Measurements from ENCODE around the gene NUTM2D. TPM values are rescaled to one million over a fixed set of nuclear protein-coding genes. Genes with fewer than 3 reads are reported as not detected.
"Not testable (repeated sequence)": the region's sequence is repeated elsewhere in the genome, so short reads cannot be mapped to it uniquely, and the experiment has no call there.

Gene NUTM2D
- polyA plus RNA-seq, 4 donors, result 9.1 to 11.9 (median 9.8) TPM

- DNase-seq (ENCODE audit: low read depth in 4 of 4, low spot score in 3 of 4), result not testable (repeated sequence)
These were observed 16.5 kb downstream of the NUTM2D start for GRCh38 chr10:87374091-87374490.

DNA sequence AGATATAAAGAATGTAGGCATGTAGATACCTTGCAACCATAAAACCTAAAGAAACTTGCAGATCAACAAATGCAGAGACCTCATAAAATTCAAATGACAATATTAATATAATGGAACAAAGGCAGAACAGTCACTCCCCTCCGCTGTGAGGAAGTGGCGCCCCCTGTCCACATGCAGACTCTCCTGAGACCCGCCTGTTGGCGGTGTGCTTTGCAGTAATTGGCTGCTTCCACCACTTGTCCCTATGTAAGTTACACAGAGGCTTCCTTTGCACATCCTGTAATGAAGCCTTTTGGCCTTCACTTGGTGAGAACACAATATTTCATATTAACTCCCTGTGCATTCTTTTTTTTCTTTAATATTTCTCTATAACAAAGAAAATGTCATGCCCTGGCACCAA is 21.6 kb downstream of the NUTM2D start:
- DNase-seq (ENCODE audit: low read depth in 4 of 4, low spot score in 3 of 4), result not testable (repeated sequence)

DNA sequence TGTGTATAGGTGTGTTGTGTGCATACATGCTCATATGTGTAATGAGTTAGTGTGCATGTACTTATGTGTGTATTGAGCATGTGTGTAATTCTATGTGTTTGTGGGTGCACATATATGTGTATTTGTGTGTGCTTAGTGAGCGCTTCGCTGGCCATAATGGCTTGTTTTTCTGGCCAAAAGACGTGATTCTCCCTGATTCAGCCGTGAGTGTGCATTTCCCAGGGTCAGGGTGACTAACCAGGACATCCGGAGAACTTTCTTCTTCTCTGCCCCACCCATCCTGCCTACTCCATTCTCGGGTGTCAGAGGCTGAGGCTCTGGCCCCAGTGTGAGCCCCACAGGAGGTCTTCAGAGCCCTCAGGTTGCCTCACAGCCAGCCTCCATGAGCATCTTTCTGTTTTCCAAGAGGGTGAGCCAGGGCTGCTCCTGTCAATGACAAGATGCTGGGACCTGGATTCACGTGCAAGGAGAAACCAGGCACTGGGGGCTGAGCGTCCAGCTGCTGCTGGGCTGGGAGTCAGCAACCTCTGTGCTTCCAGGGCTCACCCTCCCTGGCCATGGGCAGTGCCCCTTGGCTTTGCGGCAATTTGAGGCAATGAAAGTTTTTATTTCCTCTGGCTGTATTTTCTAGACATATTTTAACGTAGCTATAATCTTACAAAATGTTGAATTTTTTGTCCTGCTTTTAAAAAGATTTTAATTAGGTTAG is 25.8 kb downstream of the NUTM2D start:
- DNase-seq (ENCODE audit: low read depth in 4 of 4, low spot score in 3 of 4), result not testable (repeated sequence)

- DNase-seq (ENCODE audit: low read depth in 4 of 4, low spot score in 3 of 4), result not testable (repeated sequence)
These were observed 26.7 kb downstream of the NUTM2D start for GRCh38 chr10:87384283-87384682.

DNA sequence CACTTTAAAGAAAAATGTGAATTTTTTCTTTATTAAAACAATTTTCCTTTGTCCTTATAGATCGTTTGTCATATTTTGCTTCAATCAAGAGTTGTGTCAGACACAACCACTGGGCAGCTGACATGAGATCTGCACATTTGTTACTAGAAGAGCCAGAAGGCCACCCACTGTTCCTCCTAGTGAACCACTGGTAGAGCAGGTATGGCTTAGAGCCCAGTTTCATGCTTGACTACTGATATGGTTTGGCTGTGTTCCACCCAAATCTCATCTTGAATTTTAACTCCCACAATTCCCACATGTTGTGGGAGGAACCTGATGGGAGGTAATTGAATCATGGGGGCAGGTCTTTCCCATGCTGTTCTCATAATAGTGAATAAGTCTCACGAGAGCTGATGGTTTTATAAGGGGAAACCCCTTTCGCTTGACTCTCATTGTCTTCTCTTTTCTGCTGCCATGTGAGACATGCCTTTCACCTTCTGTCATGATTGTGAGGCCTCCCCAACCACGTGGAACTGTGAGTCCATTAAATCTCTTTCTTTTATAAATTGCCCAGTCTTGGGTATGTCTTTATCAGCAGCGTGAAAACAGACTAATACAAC is 28.3 kb downstream of the NUTM2D start:
- DNase-seq (ENCODE audit: low read depth in 4 of 4, low spot score in 3 of 4), result not testable (repeated sequence)

- DNase-seq (ENCODE audit: low read depth in 4 of 4, low spot score in 3 of 4), result not testable (repeated sequence)
These were observed 33.8 kb downstream of the NUTM2D start for GRCh38 chr10:87391360-87391759.

DNA sequence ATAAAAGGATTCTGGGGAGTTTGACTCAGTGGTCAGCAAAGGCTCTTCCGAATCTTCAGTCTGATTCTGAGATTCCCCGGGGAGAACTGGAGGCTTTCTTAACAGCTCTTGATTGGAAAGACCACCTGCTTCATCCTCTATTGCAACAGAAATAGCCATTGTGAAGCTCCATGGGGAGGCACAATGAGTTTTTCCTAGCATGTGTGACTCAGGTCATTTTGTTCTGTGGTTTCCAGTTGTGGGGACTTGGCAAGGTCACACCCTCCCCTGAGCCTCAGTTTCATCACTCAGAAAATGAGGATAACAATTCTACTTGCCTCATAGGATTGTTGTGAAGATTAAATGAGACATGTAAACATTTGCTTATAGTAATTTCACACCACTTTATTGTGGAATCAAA is 38.7 kb downstream of the NUTM2D start:
- DNase-seq (ENCODE audit: low read depth in 4 of 4, low spot score in 3 of 4), result not testable (repeated sequence)

DNA sequence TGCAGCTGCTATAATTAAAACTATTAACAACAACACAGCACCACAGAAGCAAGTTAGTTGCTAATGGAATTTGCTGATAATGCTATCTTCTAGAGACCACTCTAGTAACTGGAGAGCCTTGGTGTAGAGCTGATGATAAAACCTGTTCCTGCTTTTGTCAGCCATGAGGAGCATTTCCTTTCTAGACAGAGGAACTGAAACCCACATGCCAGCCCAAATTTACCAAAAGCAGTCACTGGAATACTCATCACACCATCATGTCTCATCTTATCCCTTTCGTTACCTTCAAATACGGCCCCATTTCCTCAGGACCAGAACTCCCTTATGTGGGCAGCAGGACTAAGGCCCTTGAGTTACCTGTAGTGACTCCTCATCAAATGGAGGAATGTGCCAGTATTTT is 40.9 kb downstream of the NUTM2D start:
- DNase-seq (ENCODE audit: low read depth in 4 of 4, low spot score in 3 of 4), result not testable (repeated sequence)

- peak in 1 of 4 donors; percentile 5 for DNase-seq (ENCODE audit: low read depth in 4 of 4, low spot score in 3 of 4)
These were observed 50.2 kb downstream of the NUTM2D start for GRCh38 chr10:87407516-87408467.

DNA sequence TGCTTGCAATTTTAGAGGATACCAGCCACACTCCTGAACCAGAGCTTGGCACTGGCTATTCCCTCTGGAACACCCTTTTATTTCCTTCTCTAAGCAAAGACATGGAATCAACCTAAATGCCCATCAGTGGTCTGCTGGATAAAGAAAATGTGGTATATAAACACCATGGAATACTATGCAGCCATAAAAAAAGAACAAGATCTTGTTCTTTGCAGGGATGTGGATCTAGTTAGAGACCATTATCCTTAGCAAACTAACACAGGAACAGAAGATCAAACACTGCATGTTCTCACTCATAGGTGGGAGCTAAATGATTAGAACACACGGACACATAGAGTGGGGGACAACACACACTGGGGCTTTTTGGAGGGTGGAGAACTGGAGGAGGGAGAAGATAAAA is 56.4 kb downstream of the NUTM2D start:
- not testable (repeated sequence) for DNase-seq (ENCODE audit: low read depth in 4 of 4, low spot score in 3 of 4)

Other genes with a start within 250 kb of the NUTM2D start
- gene NUTM2A, start 132.3 kb upstream of the NUTM2D start, polyA plus RNA-seq (ENCODE audit: insufficient read length in 4 of 4), result 1 to 10 TPM; 2.0 to 4.9 (median 3.5) TPM
- 10 to 100 TPM; 40.4 to 50.2 (median 45.2) TPM for gene MINPP1, start 147.1 kb downstream of the NUTM2D start, polyA plus RNA-seq (ENCODE audit: insufficient read length in 4 of 4)